Endothelial cell of umbilical vein (primary cell): ENCODE data around the gene MED27. TPM values are rescaled to one million over a fixed set of nuclear protein-coding genes. Genes with fewer than 3 reads are reported as not detected.

Source experiments
- BruUV-seq: library from RNA; stranded (reverse); fragments of 400-500 nt; replicated peaks from 2 replicates; lab custom pipeline; 2021; lab: Mats Ljungman, UMichigan
- CTCF ChIA-PET: fragments of 300-600, 350-600 bp; sonication (Branson Sonifier 250); formaldehyde crosslinking; loops from one replicate; lab custom pipeline; 2021; ENCODE audit warnings: antibody characterized with exemption, inconsistent platforms; lab: Charles Lee
- POLR2A ChIA-PET: fragments of 300-600, 350-600 bp; sonication (Branson Sonifier 250); formaldehyde crosslinking; loops from one replicate; lab custom pipeline; 2021; ENCODE audit warnings: antibody characterized with exemption, inconsistent platforms; lab: Charles Lee
- DNase-seq: peaks from one replicate; pipeline ENCODE4 v3.0.0-alpha.2; 2011; ENCODE audit warnings: low read depth, low spot score
- FAIRE-seq: peaks from 2 replicates; lab custom pipeline; 2011; peaks lifted over from hg19 to GRCh38; lab: Jason Lieb, UNC
- H2AFZ ChIP-seq: 2 replicates; pipeline ENCODE4 v1.6.0; 2012; ENCODE audit warnings: low read depth, low read length, control low read depth, inconsistent platforms
- H3K27ac ChIP-seq: 2 replicates; pipeline ENCODE4 v1.5.1; 2011; ENCODE audit warnings: low read depth, mild to moderate bottlenecking, control low read depth, low read length, moderate library complexity; ENCODE audit not compliant: insufficient read depth
- H3K27me3 ChIP-seq, 2 experiments: 2 replicates each; pipeline versions ENCODE4 v1.6.0 to v1.6.1; 2011; ENCODE audit warnings: low read length in 2 of 2, mixed read lengths in 1 of 2; ENCODE audit not compliant: control insufficient read depth in 2 of 2, insufficient read depth in 2 of 2
- H3K36me3 ChIP-seq, 2 experiments: 2 replicates in 1 of 2; 3 replicates in 1 of 2; pipeline ENCODE4 v1.5.1; 2011; ENCODE audit warnings: low read length in 2 of 2, mild to moderate bottlenecking in 1 of 2, moderate library complexity in 1 of 2; ENCODE audit not compliant: control insufficient read depth in 2 of 2, insufficient read depth in 2 of 2; ENCODE audit errors: extremely low read depth in 1 of 2
- H3K4me1 ChIP-seq: 3 replicates; pipeline ENCODE4 v1.5.1; 2011; ENCODE audit warnings: mild to moderate bottlenecking, low read length; ENCODE audit not compliant: control insufficient read depth, insufficient read depth; ENCODE audit errors: extremely low read depth
- H3K4me2 ChIP-seq: 2 replicates; pipeline ENCODE4 v1.6.1; 2011; ENCODE audit warnings: low read length, control low read depth, mixed read lengths; ENCODE audit not compliant: insufficient read depth
- H3K4me3 ChIP-seq, 3 experiments: fragments of 200-600 bp in 1 of 3; sonication (generic), shearing (Covaris generic) in 1 of 3; replicated peaks in 1 of 3; 2 replicates each; pipeline ENCODE4 v1.5.1; 2011 to 2016; ENCODE audit warnings: control low read depth in 3 of 3, low read length in 3 of 3, mild to moderate bottlenecking in 2 of 3, inconsistent platforms in 1 of 3, low read depth in 1 of 3, moderate library complexity in 1 of 3; ENCODE audit not compliant: insufficient read depth in 1 of 3
- H3K79me2 ChIP-seq: 2 replicates; pipeline ENCODE4 v1.6.0; 2012; ENCODE audit warnings: low read length, inconsistent platforms; ENCODE audit not compliant: control insufficient read depth, insufficient read depth
- H3K9ac ChIP-seq: replicated peaks from 2 replicates; pipeline ENCODE3; 2011; ENCODE audit warnings: low read length, control low read depth; ENCODE audit not compliant: insufficient read depth; ENCODE audit errors: extremely low read depth
- H3K9me1 ChIP-seq: replicated peaks from 3 replicates; pipeline ENCODE4 v1.6.0; 2011; ENCODE audit warnings: mild to moderate bottlenecking, low read length; ENCODE audit not compliant: control insufficient read depth, insufficient read depth; ENCODE audit errors: extremely low read depth
- H3K9me3 ChIP-seq: replicated peaks from 2 replicates; pipeline ENCODE4 v1.5.1; 2012; ENCODE audit warnings: low read length, inconsistent platforms; ENCODE audit not compliant: control insufficient read depth, insufficient read depth
- H4K20me1 ChIP-seq: replicated peaks from 2 replicates; pipeline ENCODE3; 2011; ENCODE audit warnings: mild to moderate bottlenecking, low read length; ENCODE audit not compliant: control insufficient read depth, insufficient read depth; ENCODE audit errors: extremely low read depth
- CTCF ChIP-seq, 2 donors: IDR thresholded peaks; 1 replicate in 1 of 2; 2 replicates in 1 of 2; pipeline ENCODE4 v1.5.1; 2011; ENCODE audit warnings: low read length in 2 of 2, mild to moderate bottlenecking in 2 of 2, moderate library complexity in 2 of 2, control low read depth in 1 of 2, inconsistent platforms in 1 of 2, low read depth in 1 of 2; ENCODE audit not compliant: insufficient read depth in 1 of 2; ENCODE audit errors: extremely low read depth in 1 of 2
- EZH2 ChIP-seq: IDR thresholded peaks from 2 replicates; pipeline ENCODE4 v1.6.1; 2012; ENCODE audit warnings: borderline replicate concordance, low read depth, mild to moderate bottlenecking, moderate library complexity, low read length, inconsistent platforms; ENCODE audit not compliant: severe bottlenecking
- FOS ChIP-seq: IDR thresholded peaks from 2 replicates; pipeline ENCODE4 v1.6.1; 2011; ENCODE audit warnings: mild to moderate bottlenecking, low read length, moderate library complexity, borderline replicate concordance; ENCODE audit not compliant: insufficient read depth
- GATA2 ChIP-seq: IDR thresholded peaks from 2 replicates; pipeline ENCODE4 v1.7.0; 2011; ENCODE audit warnings: low read depth, mild to moderate bottlenecking, moderate library complexity, mixed read lengths, low read length; ENCODE audit not compliant: insufficient read length, insufficient read depth
- JUN ChIP-seq: IDR thresholded peaks from 2 replicates; pipeline ENCODE4 v1.6.1; 2011; ENCODE audit warnings: borderline replicate concordance, low read depth; ENCODE audit not compliant: insufficient read length, insufficient read depth
- MAX ChIP-seq: IDR thresholded peaks from 2 replicates; pipeline ENCODE4 v1.6.1; 2011; ENCODE audit not compliant: insufficient read depth, insufficient read length
- MYC ChIP-seq: IDR thresholded peaks from one replicate; pipeline ENCODE4 v1.6.1; 2011; ENCODE audit warnings: mild to moderate bottlenecking, low read depth, low read length
- POLR2A ChIP-seq: IDR thresholded peaks from 2 replicates; pipeline ENCODE4 v1.6.1; 2012; ENCODE audit warnings: low read depth, mild to moderate bottlenecking, control low read depth, low read length
- POLR2AphosphoS5 ChIP-seq: IDR thresholded peaks from 2 replicates; pipeline ENCODE4 v1.6.1; 2012; ENCODE audit warnings: low read depth, mild to moderate bottlenecking, control low read depth, low read length, moderate library complexity; ENCODE audit not compliant: insufficient read depth
- dilution Hi-C: fragments of 300-500 bp; cut with MboI; formaldehyde crosslinking; loops from one replicate; pipeline ENCODE4 v1.15.0; 2019; ENCODE audit warnings: low sequenced_read_pairs; ENCODE audit not compliant: extremely low pct_ligation_motif_present
- intact Hi-C: fragments of 100-400 bp; cut with micrococcal nuclease; formaldehyde crosslinking; loops from one replicate; pipeline ENCODE4 v1.10.0; 2022
- polyA plus RNA-seq, 4 experiments: library from polyadenylated mRNA; depleted of rRNA in 3 of 4; stranded (reverse) in 3 of 4; unstranded in 1 of 4; fragments of >200 nt; gene quantifications; 2 replicates each; pipeline versions ENCODE4 v1.2.1 to v1.2.3, GENCODE V29; 2011 to 2012; ENCODE audit warnings: missing spikeins in 1 of 4
- total RNA-seq: library from RNA; stranded (reverse); gene quantifications from 2 replicates; pipeline ENCODE4 v1.2.3, GENCODE V29; 2021

MED27 gene
- total and polyA plus RNA-seq, 2 donors (not counting 3 experiments of a cell fraction or from before 2014, with no cell fraction given) = 27.9 to 47.8 TPM

- dilution Hi-C loops = no loop called here
Measured at GRCh38 chr9:131912671-131913070, 167.0 kb downstream of the MED27 start.

More at GRCh38 chr9:131912671-131913070, 167.0 kb downstream of the MED27 start:
- FAIRE-seq (no peak), DNase-seq (no peak)
- Histone ChIP-seq H3K4me3 (no peak overlapping the region), H4K20me1 (no peaks in the 10 kb centered on the region), H3K27ac (no peak overlapping the region), H2AFZ (no peak overlapping the region), H3K9me1 (no peaks in the 10 kb centered on the region), H3K36me3 (no peaks in the 10 kb centered on the region), H3K9ac (no peak overlapping the region), H3K27me3 (no peaks in the 10 kb centered on the region), H3K4me2 (no peak overlapping the region), H3K79me2 (no peaks in the 10 kb centered on the region), H3K4me1 (no peaks in the 10 kb centered on the region), H3K9me3 (no peaks in the 10 kb centered on the region)
- TF ChIP-seq POLR2AphosphoS5 = no peak
- TF ChIP-seq EZH2 = no peak
- no peak for TF ChIP-seq MYC
- TF ChIP-seq JUN = no peak
- TF ChIP-seq MAX = no peak
- TF ChIP-seq CTCF (IDR thresholded peaks at IDR 0.05; ENCODE audit: extremely low read depth in 1 of 2, insufficient read depth in 1 of 2, low read depth in 1 of 2, low read length in 2 of 2) = no peak
- TF ChIP-seq FOS = no peak
- TF ChIP-seq POLR2A = no peak
- TF ChIP-seq GATA2 = no peak
- ChIA-PET CTCF (no interaction called here), POLR2A (no interaction called here)
- intact Hi-C loops = no loop called here
- no TSS peak for BruUV-seq
